NCI-H524 treated with DMSO at 0.1 percent for 48 hours (cell line): ENCODE measurements around the gene ALPK3.

Experiments
- DNase-seq: peaks from one replicate; lab custom pipeline; 2025; lab: John Stamatoyannopoulos, UW

Gene ALPK3

GRCh38 chr15:84797801-84798200 is 19.4 kb upstream of the ALPK3 start:
- DNase-seq: no peak

- no peak for DNase-seq
Observed at GRCh38 chr15:84798436-84798946, 18.7 kb upstream of the ALPK3 start.

- no peak for DNase-seq
Observed at GRCh38 chr15:84799511-84800187, 17.5 kb upstream of the ALPK3 start.

- DNase-seq: no peak
Observed at GRCh38 chr15:84800365-84800806, 16.8 kb upstream of the ALPK3 start.

- DNase-seq: no peak
Observed at GRCh38 chr15:84804005-84804900, 12.9 kb upstream of the ALPK3 start.

GRCh38 chr15:84805221-84805620 is 11.9 kb upstream of the ALPK3 start:
- DNase-seq: no peak

- DNase-seq: no peak
Observed at GRCh38 chr15:84807228-84807627, 9.9 kb upstream of the ALPK3 start.

- no peak for DNase-seq
Observed at GRCh38 chr15:84810073-84810840, 6.9 kb upstream of the ALPK3 start.

GRCh38 chr15:84811151-84811550 is 6.0 kb upstream of the ALPK3 start:
- no peak for DNase-seq

- no peak for DNase-seq
Observed at GRCh38 chr15:84811828-84812227, 5.3 kb upstream of the ALPK3 start.

- DNase-seq: no peak
Observed at GRCh38 chr15:84812842-84813241, 4.3 kb upstream of the ALPK3 start.

- DNase-seq: no peak
Observed at GRCh38 chr15:84813435-84813834, 3.7 kb upstream of the ALPK3 start.

- DNase-seq: no peak
Observed at GRCh38 chr15:84813931-84814330, 3.2 kb upstream of the ALPK3 start.

- no peak for DNase-seq
Observed at GRCh38 chr15:84814916-84815315, 2.2 kb upstream of the ALPK3 start.

GRCh38 chr15:84817466-84818081 is 418 bp downstream of the ALPK3 start:
- no peak for DNase-seq

GRCh38 chr15:84818261-84819131 is 1.3 kb downstream of the ALPK3 start:
- no peak for DNase-seq

GRCh38 chr15:84819291-84819768 is 2.2 kb downstream of the ALPK3 start:
- no peak for DNase-seq

GRCh38 chr15:84819791-84820190 is 2.6 kb downstream of the ALPK3 start:
- DNase-seq: no peak

- no peak for DNase-seq
Observed at GRCh38 chr15:84821501-84822021, 4.4 kb downstream of the ALPK3 start.

- peak; percentile 61 for DNase-seq
Observed at GRCh38 chr15:84822653-84823281, 5.6 kb downstream of the ALPK3 start.
